K562 (cell line): Measurements from ENCODE around the gene SLAMF8. TPM values are rescaled to one million over a fixed set of nuclear protein-coding genes. Genes with fewer than 3 reads are reported as not detected.

Experiments used
- ATAC-seq: fragments of 200-7000 bp; cut with Tn5 transposase; 3 replicates; pipeline ENCODE4 v1.9.1; 2020; ENCODE audit warnings: moderate library complexity
- BruUV-seq: library from RNA; stranded (reverse); fragments of 400-500 nt; replicated peaks from 2 replicates; lab custom pipeline; 2021; lab: Mats Ljungman, UMichigan
- CTCF ChIA-PET: fragments of 300-600 bp; formaldehyde crosslinking; extraction: SDS; loops from one replicate; lab custom pipeline; 2021; ENCODE audit warnings: low intra/inter-chr PET ratio; lab: Yijun Ruan, JAX
- POLR2A ChIA-PET: fragments of 300-600, 350-650 bp; sonication (Branson Sonifier 250); formaldehyde crosslinking; extraction: SDS; loops from one replicate; lab custom pipeline; 2021; ENCODE audit warnings: antibody characterized with exemption, inconsistent platforms; lab: Yijun Ruan, JAX
- DNase-seq, 4 experiments: peaks; one replicate each; pipeline versions ENCODE4 v3.0.0 to v3.0.0-alpha.2; 2011 to 2018; ENCODE audit warnings: low spot score in 3 of 4, mixed read lengths in 3 of 4; ENCODE audit errors: extremely low read depth in 1 of 4
- FAIRE-seq: peaks from 2 replicates; lab custom pipeline; 2011; peaks lifted over from hg19 to GRCh38; lab: Jason Lieb, UNC
- H2AFZ ChIP-seq: 2 replicates; pipeline ENCODE4 v1.6.0; 2011; ENCODE audit warnings: low read depth, low read length, control low read depth, inconsistent platforms
- H3K27ac ChIP-seq: fragments of 200-600 bp; 3 replicates; pipeline ENCODE4 v1.8.0; 2011; ENCODE audit warnings: low read depth, mild to moderate bottlenecking, control low read depth, inconsistent platforms, low read length, moderate library complexity, mixed read lengths; ENCODE audit errors: extremely low read depth
- H3K27me3 ChIP-seq, 2 experiments: fragments of 300-600 bp in 1 of 2; 2 replicates in 1 of 2; 3 replicates in 1 of 2; pipeline versions ENCODE4 v1.6.0 to v1.8.0; 2011; ENCODE audit warnings: inconsistent platforms in 2 of 2, low read length in 2 of 2, mild to moderate bottlenecking in 1 of 2, mixed read lengths in 1 of 2, moderate library complexity in 1 of 2; ENCODE audit not compliant: control insufficient read depth in 2 of 2, insufficient read depth in 2 of 2
- H3K36me3 ChIP-seq: fragments of 300-600 bp; 3 replicates; pipeline ENCODE4 v1.8.0; 2011; ENCODE audit warnings: mild to moderate bottlenecking, low read length, inconsistent platforms; ENCODE audit not compliant: control insufficient read depth, insufficient read depth
- H3K4me1 ChIP-seq, 2 experiments: fragments of 200-600 bp in 1 of 2; replicated peaks in 1 of 2; 2 replicates in 1 of 2; 3 replicates in 1 of 2; pipeline versions ENCODE4 v1.5.1 to v1.8.0; 2011; ENCODE audit warnings: inconsistent platforms in 2 of 2, low read length in 2 of 2, mild to moderate bottlenecking in 1 of 2, mixed read lengths in 1 of 2, moderate library complexity in 1 of 2; ENCODE audit not compliant: control insufficient read depth in 2 of 2, insufficient read depth in 2 of 2
- H3K4me2 ChIP-seq: 2 replicates; pipeline ENCODE4 v1.6.1; 2011; ENCODE audit warnings: low read length, control low read depth, inconsistent platforms, mixed read lengths; ENCODE audit not compliant: insufficient read depth
- H3K4me3 ChIP-seq: fragments of 200-600 bp; sonication (generic), shearing (Covaris generic); 2 replicates; pipeline ENCODE4 v1.5.1; 2016; ENCODE audit warnings: control low read depth, inconsistent platforms
- H3K79me2 ChIP-seq: fragments of 200-600 bp; 3 replicates; pipeline ENCODE4 v1.8.0; 2011; ENCODE audit warnings: low read length, inconsistent platforms; ENCODE audit not compliant: control insufficient read depth, insufficient read depth
- H3K9ac ChIP-seq, 2 experiments: 2 replicates each; pipeline versions ENCODE4 v1.6.0 to v1.6.1; 2011; ENCODE audit warnings: low read depth in 2 of 2, low read length in 2 of 2, control low read depth in 1 of 2, inconsistent platforms in 1 of 2, mild to moderate bottlenecking in 1 of 2, mixed read lengths in 1 of 2; ENCODE audit not compliant: insufficient read depth in 1 of 2
- H3K9me1 ChIP-seq: one replicate; pipeline ENCODE4 v1.6.0; 2011; ENCODE audit warnings: inconsistent platforms, mild to moderate bottlenecking, low read length, moderate library complexity; ENCODE audit not compliant: control insufficient read depth, insufficient read depth
- H3K9me3 ChIP-seq: replicated peaks from 2 replicates; pipeline ENCODE4 v1.5.1; 2011; ENCODE audit warnings: low read depth, low read length, inconsistent platforms; ENCODE audit not compliant: control insufficient read depth, insufficient read depth
- H4K20me1 ChIP-seq: replicated peaks from 2 replicates; pipeline ENCODE4 v1.6.1; 2011; ENCODE audit warnings: low read length, inconsistent platforms, mixed read lengths; ENCODE audit not compliant: control insufficient read depth, insufficient read depth
- CBX1 ChIP-seq: sonication (generic); IDR thresholded peaks from 2 replicates; pipeline ENCODE4 v1.6.1; 2016; ENCODE audit warnings: antibody characterized with exemption, low read depth, mild to moderate bottlenecking
- HNRNPH1 ChIP-seq: fragments of 200-400 bp; formaldehyde crosslinking; optimal IDR thresholded peaks from 2 replicates; pipeline ENCODE3; 2017; ENCODE audit warnings: low read depth, mild to moderate bottlenecking, low read length, moderate library complexity
- SP2 ChIP-seq: IDR thresholded peaks from 2 replicates; pipeline ENCODE4 v1.6.1; 2011; ENCODE audit warnings: mild to moderate bottlenecking, low read depth, low read length, moderate library complexity; ENCODE audit not compliant: poor library complexity, severe bottlenecking; ENCODE audit errors: extremely low read depth
- TCF7L2 ChIP-seq: fragments of 150-350 bp; IDR thresholded peaks from 2 replicates; pipeline ENCODE4 v1.6.1; 2016; ENCODE audit warnings: low read depth, mild to moderate bottlenecking, low read length, moderate library complexity
- TSHZ1 ChIP-seq: fragments of 250-450 bp; sonication (Bioruptor Pico); IDR thresholded peaks from 2 replicates; pipeline ENCODE4 v1.4.0; 2020; ENCODE audit warnings: mild to moderate bottlenecking, moderate library complexity
- ZFP36 ChIP-seq: fragments of 150-350 bp; IDR thresholded peaks from 2 replicates; pipeline ENCODE4 v1.6.1; 2018; ENCODE audit warnings: low read length, low read depth; ENCODE audit not compliant: partially characterized antibody
- ZNF124 ChIP-seq: sonication (generic); formaldehyde crosslinking; IDR thresholded peaks from 2 replicates; pipeline ENCODE4 v1.8.1; 2022; ENCODE audit warnings: missing genetic modification reagents
- ZNF507 ChIP-seq: conservative IDR thresholded peaks from 2 replicates; pipeline ENCODE4 v1.6.1; 2017; ENCODE audit warnings: missing genetic modification characterization, missing compliant biosample characterization
- ZNF609 ChIP-seq: sonication (generic); formaldehyde crosslinking; IDR thresholded peaks from 2 replicates; pipeline ENCODE4 v1.8.1; 2023; ENCODE audit warnings: missing genetic modification reagents, mild to moderate bottlenecking, borderline replicate concordance
- WGBS: fragments of 100-300 bp; shearing (Covaris generic); methylation state at CpG from one replicate; pipeline ENCODE4 v1.1.6; 2016; ENCODE audit warnings: low coverage, mixed read lengths; ENCODE audit not compliant: insufficient coverage; ENCODE audit errors: missing lambda C conversion rate; 5-methylcytosine and 5-hydroxymethylcytosine counted together
- in situ Hi-C: fragments of 300-500 bp; cut with MboI; formaldehyde crosslinking; loops from 4 replicates; pipeline ENCODE4 v1.15.0; 2018; ENCODE audit warnings: inconsistent platforms, mixed read lengths
- intact Hi-C: fragments of 100-400 bp; cut with micrococcal nuclease; formaldehyde crosslinking; loops from 2 replicates; pipeline ENCODE4 v1.14.2; 2022
- polyA plus RNA-seq, 8 experiments: library from polyadenylated mRNA; depleted of rRNA in 4 of 8; stranded (reverse) in 5 of 8; unstranded in 3 of 8; fragments of >200 nt; fragmentation: Nextera tagmentation in 2 of 8; fragmentation: Illumina TruSeq in 1 of 8; extraction: Ambion mirVana in 2 of 8; extraction: Trizol in 1 of 8; gene quantifications; 2 replicates each; pipeline versions ENCODE4 v1.2.1 to v1.2.3, GENCODE V29; 2011 to 2014; ENCODE audit warnings: inconsistent platforms in 1 of 8, missing spikeins in 1 of 8
- total RNA-seq, 7 experiments: library from RNA; depleted of rRNA in 6 of 7; stranded (reverse); fragments of >200 nt in 6 of 7; fragmentation: Illumina TruSeq in 2 of 7; extraction: Trizol in 2 of 7; gene quantifications; 2 replicates each; pipeline versions ENCODE4 v1.2.1 to v1.2.3, GENCODE V29; 2011 to 2021; ENCODE audit warnings: low replicate concordance in 1 of 7

Gene SLAMF8
- total and polyA plus RNA-seq, 9 of the 15 experiments (the other 6 are each of a cell fraction or from before 2014, with no cell fraction given), result not detected

- TF ChIP-seq ZNF507 (tag) (no peak), ZNF609 (CRISPR knock-in tag) (no peak)
- TF ChIP-seq, all 486 proteins: peak for 0
Measured at GRCh38 chr1:159861218-159861617, 34.5 kb downstream of the SLAMF8 start (continued).

- ChIA-PET POLR2A (interaction anchor here (1.0 kb wide), 1 partner anchor 12 kb away, joined by 4 read pairs; no protein-coding TSS in a partner anchor), CTCF (no interaction called here)
- no TSS peak for BruUV-seq
- in situ Hi-C loops (no loop called here), intact Hi-C loops (no loop called here)
- DNase-seq (no peak), FAIRE-seq (no peak), ATAC-seq (no peak)
- Histone ChIP-seq H3K79me2 (no peaks in the 10 kb centered on the region), H3K27ac (no peak overlapping the region), H4K20me1 (no peaks in the 10 kb centered on the region), H3K4me2 (no peak overlapping the region), H3K9me3 (no peaks in the 10 kb centered on the region), H3K36me3 (no peaks in the 10 kb centered on the region), H2AFZ (no peak overlapping the region), H3K27me3 (peaks cover 2 to 48% of the 10 kb centered on the region in 2 experiments; a peak in 4 of 5 replicates), H3K9me1 (no peaks in the 10 kb centered on the region), H3K9ac (no peak overlapping the region; a peak in 1 of 4 replicates), H3K4me1 (no peaks in the 10 kb centered on the region), H3K4me3 (no peak overlapping the region)
- TF ChIP-seq HNRNPH1 (no peak), CBX1 (no peak), SP2 (no peak), ZFP36 (no peak), TCF7L2 (no peak), ZNF124 (CRISPR knock-in tag) (no peak), TSHZ1 (no peak)
- whole genome bisulfite sequencing, result 1% methylated on average over 5 of the region's 5 CpGs
Measured at GRCh38 chr1:159862031-159862430, 35.4 kb downstream of the SLAMF8 start.
